Measurements from ENCODE around the gene CDH13.

Gene CDH13

DNA sequence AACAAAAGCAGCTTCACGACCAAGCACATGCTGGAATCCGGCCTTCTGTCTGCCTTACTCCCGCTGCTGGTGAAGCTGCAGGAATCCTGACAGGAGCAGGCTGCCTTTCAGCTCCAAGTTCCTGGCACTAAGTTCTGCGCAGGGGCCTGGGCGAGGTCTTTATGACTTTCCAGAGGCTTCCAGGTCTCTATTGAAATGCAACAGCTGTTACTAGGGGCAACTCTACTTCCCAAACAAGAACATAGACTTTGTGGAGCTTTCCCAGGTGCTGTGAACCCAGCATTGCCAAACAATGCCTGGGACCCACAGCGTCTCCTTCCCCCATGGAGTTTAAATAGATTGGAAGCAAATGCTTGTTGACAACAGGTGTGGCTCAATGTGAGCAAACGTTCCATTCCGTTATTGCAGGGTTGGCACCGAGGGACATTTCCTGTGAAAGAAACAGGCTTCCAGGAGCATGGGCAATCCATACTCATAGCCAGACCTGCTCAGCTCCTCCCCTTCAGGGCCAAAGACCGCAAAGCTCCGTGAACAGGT, 156.0 kb downstream of the CDH13 start:
- Histone ChIP-seq H3K27me3 (ENCODE audit: control insufficient read depth, insufficient read depth, low read length) (no peaks in the 10 kb centered on the region), H3K9me3 (ENCODE audit: control insufficient read depth, insufficient read depth, low read length) (no peaks in the 10 kb centered on the region), H3K4me3 (ENCODE audit: low read length) (no peak overlapping the region), H3K4me1 (ENCODE audit: control insufficient read depth, insufficient read depth, low read length) (peaks cover 4% of the 10 kb centered on the region; the same call in 1 of the 2 replicates), H3K36me3 (ENCODE audit: control insufficient read depth, insufficient read depth, low read length) (no peaks in the 10 kb centered on the region), H3K27ac (ENCODE audit: low read length) (no peak overlapping the region)
- no CpG with 5 or more reads among the region's 11 CpGs for WGBS (ENCODE audit: insufficient coverage, insufficient read length)
- DNase-seq (ENCODE audit: low read depth, low spot score), result no peak

DNA sequence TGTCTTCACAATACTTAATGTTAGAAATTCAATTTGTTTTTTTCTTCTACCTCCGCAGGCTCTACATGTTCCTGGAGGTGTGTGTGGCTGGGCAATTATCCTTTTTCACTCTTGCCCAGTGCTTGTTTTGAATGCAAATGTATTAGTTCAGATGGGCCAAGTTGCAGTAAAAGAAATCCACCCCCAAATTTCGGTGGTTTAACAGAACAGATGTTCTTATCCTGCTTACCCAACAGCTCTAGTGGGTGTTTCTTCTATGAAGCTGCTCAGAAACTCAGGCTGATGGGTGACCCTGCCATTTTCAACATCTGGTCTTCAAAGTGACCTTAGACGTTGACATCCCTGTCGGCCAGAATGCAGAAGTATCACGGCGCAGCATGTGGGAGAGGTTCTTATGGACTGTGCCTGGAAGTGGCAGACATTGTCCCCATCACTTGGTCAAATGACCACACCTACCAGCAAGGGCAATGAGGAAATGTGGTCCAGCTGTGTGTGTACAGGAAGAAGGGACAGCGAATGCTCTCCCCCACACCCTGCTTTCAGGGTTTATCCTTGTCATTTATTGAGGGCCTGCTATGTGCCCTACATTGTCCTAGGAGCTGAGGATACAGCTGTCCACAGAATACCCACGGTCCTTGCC, 157.3 kb downstream of the CDH13 start:
- H3K27ac ChIP-seq (ENCODE audit: low read length), result no peak overlapping the region
- peaks cover 4% of the 10 kb centered on the region; the same call in 1 of the 2 replicates for H3K4me1 ChIP-seq (ENCODE audit: control insufficient read depth, insufficient read depth, low read length)
- WGBS (ENCODE audit: insufficient coverage, insufficient read length), result no CpG with 5 or more reads among the region's 8 CpGs
- no peaks in the 10 kb centered on the region for H3K36me3 ChIP-seq (ENCODE audit: control insufficient read depth, insufficient read depth, low read length)
- no peaks in the 10 kb centered on the region for H3K9me3 ChIP-seq (ENCODE audit: control insufficient read depth, insufficient read depth, low read length)
- no peak for DNase-seq (ENCODE audit: low read depth, low spot score)
- H3K4me3 ChIP-seq (ENCODE audit: low read length), result no peak overlapping the region
- H3K27me3 ChIP-seq (ENCODE audit: control insufficient read depth, insufficient read depth, low read length), result no peaks in the 10 kb centered on the region

DNA sequence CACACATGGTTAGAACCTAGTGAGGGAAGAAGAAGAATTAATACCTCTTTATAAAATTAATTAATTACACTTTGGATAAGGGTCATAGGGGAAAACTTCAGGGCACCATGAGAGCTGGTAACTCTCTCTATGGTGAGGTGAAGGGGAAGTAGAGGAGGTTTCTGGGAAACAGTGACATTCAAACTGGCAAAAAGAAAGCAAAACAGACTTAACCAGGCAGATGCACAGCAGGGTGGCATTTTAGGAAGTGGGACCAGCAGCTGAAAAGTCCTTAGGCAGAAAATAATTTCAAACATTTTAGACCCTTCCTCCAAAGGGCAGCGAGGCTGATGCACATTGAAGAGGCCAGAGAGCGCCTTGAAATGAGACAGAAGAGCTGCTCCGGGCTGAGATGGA, 157.8 kb downstream of the CDH13 start:
- H3K4me1 ChIP-seq (ENCODE audit: control insufficient read depth, insufficient read depth, low read length), result peaks cover 4% of the 10 kb centered on the region; the same call in 1 of the 2 replicates
- H3K27me3 ChIP-seq (ENCODE audit: control insufficient read depth, insufficient read depth, low read length), result no peaks in the 10 kb centered on the region
- no CpG with 5 or more reads among the region's 3 CpGs for WGBS (ENCODE audit: insufficient coverage, insufficient read length)
- DNase-seq (ENCODE audit: low read depth, low spot score), result no peak
- H3K36me3 ChIP-seq (ENCODE audit: control insufficient read depth, insufficient read depth, low read length), result no peaks in the 10 kb centered on the region
- no peak overlapping the region for H3K27ac ChIP-seq (ENCODE audit: low read length)
- H3K9me3 ChIP-seq (ENCODE audit: control insufficient read depth, insufficient read depth, low read length), result no peaks in the 10 kb centered on the region
- H3K4me3 ChIP-seq (ENCODE audit: low read length), result no peak overlapping the region

DNA sequence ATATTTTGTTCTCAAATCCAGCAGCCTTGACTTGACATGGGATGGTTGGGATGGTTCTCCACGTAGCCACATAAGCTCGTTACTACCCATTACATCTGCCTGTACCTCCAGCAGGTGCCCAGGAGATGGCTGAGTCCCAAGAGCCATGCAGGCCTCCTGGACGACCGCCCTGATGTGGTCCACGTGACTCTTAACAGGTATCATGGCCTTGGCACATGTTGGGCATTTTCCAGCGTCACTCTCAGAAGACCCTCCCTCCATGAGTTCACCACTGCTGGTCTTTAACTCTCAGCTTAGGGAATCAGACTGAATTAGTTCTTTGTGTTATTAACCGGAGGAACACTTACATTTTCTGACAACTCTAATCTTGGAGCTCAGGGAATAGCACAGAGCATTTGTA, 161.5 kb downstream of the CDH13 start:
- DNase-seq (ENCODE audit: low read depth, low spot score), result no peak
- no CpG with 5 or more reads among the region's 7 CpGs for WGBS (ENCODE audit: insufficient coverage, insufficient read length)
- H3K27me3 ChIP-seq (ENCODE audit: control insufficient read depth, insufficient read depth, low read length), result no peaks in the 10 kb centered on the region

DNA sequence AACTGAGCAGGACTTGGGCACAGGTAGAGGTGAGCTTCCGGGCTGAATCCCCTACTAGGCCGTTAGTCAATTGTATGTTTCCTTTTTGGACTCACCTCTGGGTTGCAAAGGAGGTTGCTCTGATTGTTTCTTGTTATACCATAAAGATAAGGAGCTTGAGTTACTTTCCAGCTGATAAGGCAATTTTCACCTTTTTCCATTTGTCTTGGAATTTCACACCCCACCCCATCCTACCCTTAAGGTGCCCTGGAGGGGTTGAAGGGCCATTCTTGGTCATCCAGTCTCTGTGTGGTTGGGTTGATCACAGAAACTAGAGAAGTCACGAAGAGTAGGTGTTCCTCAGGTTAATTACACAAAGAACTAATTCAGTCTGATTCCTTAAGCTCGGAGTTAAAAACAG, 162.2 kb downstream of the CDH13 start:
- Histone ChIP-seq H3K27me3 (ENCODE audit: control insufficient read depth, insufficient read depth, low read length) (no peaks in the 10 kb centered on the region), H3K4me3 (ENCODE audit: low read length) (no peak overlapping the region), H3K4me1 (ENCODE audit: control insufficient read depth, insufficient read depth, low read length) (no peaks in the 10 kb centered on the region), H3K36me3 (ENCODE audit: control insufficient read depth, insufficient read depth, low read length) (no peaks in the 10 kb centered on the region), H3K9me3 (ENCODE audit: control insufficient read depth, insufficient read depth, low read length) (no peaks in the 10 kb centered on the region), H3K27ac (ENCODE audit: low read length) (no peak overlapping the region)
- no peak for DNase-seq (ENCODE audit: low read depth, low spot score)
- no CpG with 5 or more reads among the region's 4 CpGs for WGBS (ENCODE audit: insufficient coverage, insufficient read length)

More for the DNA sequence above, 161.5 kb downstream of the CDH13 start:
- Histone ChIP-seq H3K4me1 (ENCODE audit: control insufficient read depth, insufficient read depth, low read length) (no peaks in the 10 kb centered on the region; the same call in 1 of the 2 replicates), H3K9me3 (ENCODE audit: control insufficient read depth, insufficient read depth, low read length) (no peaks in the 10 kb centered on the region), H3K4me3 (ENCODE audit: low read length) (no peak overlapping the region), H3K27ac (ENCODE audit: low read length) (no peak overlapping the region), H3K36me3 (ENCODE audit: control insufficient read depth, insufficient read depth, low read length) (no peaks in the 10 kb centered on the region)

DNA sequence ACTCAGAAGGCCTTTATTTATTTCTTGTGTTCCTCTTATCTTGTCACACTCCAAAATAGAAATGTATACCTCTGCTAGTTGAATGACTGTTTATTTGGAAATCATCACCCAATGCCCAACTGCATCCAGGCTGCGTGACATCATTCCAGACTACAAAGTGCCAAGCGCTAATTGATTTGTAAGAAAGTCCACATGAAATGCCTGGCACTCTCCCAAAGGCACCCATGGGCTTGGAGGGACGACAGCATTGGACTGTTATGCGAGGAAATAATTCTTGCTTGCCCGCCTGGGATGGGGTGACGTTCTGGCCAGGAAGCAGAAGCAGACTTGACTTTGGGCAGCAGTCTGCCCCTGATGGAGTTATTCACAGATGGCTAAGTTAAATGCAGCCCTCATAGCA, 165.9 kb downstream of the CDH13 start:
- no CpG with 5 or more reads among the region's 6 CpGs for WGBS (ENCODE audit: insufficient coverage, insufficient read length)
- Histone ChIP-seq H3K9me3 (ENCODE audit: control insufficient read depth, insufficient read depth, low read length) (no peaks in the 10 kb centered on the region), H3K36me3 (ENCODE audit: control insufficient read depth, insufficient read depth, low read length) (no peaks in the 10 kb centered on the region), H3K4me1 (ENCODE audit: control insufficient read depth, insufficient read depth, low read length) (no peaks in the 10 kb centered on the region), H3K27me3 (ENCODE audit: control insufficient read depth, insufficient read depth, low read length) (no peaks in the 10 kb centered on the region), H3K27ac (ENCODE audit: low read length) (no peak overlapping the region), H3K4me3 (ENCODE audit: low read length) (no peak overlapping the region)
- no peak for DNase-seq (ENCODE audit: low read depth, low spot score)

DNA sequence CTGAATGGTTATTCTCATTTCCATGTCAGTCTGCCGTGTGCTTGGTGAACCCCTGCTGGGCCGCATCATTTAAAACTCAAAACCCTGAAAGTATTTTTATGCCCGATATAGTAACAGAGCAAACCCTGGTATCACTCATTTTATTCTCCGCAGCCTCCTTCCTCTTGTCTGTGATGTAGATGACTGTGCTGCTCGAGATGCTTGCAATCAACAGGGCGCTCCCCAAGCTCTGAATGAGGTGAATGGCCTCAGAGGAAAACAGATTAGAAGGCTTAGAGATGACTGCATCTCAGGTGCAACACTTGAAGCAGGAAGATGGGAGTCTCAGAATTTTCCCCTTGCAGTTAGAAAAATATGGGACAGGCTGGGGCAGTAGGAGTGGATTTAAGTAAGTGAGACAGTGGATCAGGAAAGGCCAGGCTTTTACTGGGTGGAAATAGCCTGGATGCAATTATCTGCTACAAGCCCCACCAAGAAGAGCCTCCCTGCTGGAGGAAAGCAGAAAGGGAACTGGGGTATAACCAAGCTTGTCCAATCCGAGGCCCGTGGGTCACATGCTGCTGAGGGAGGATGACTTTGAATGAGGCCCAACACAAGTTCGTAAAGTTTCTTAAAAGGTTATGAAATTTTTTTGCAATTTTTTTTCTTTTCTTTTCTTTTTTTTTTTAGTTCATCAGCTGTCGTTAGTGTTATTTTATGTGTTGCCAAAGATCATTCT, 166.9 kb downstream of the CDH13 start:
- Histone ChIP-seq H3K4me1 (ENCODE audit: control insufficient read depth, insufficient read depth, low read length) (no peaks in the 10 kb centered on the region), H3K36me3 (ENCODE audit: control insufficient read depth, insufficient read depth, low read length) (no peaks in the 10 kb centered on the region), H3K27me3 (ENCODE audit: control insufficient read depth, insufficient read depth, low read length) (no peaks in the 10 kb centered on the region), H3K4me3 (ENCODE audit: low read length) (no peak overlapping the region), H3K9me3 (ENCODE audit: control insufficient read depth, insufficient read depth, low read length) (no peaks in the 10 kb centered on the region), H3K27ac (ENCODE audit: low read length) (no peak overlapping the region)
- no peak for DNase-seq (ENCODE audit: low read depth, low spot score)
- WGBS (ENCODE audit: insufficient coverage, insufficient read length), result no CpG with 5 or more reads among the region's 10 CpGs

DNA sequence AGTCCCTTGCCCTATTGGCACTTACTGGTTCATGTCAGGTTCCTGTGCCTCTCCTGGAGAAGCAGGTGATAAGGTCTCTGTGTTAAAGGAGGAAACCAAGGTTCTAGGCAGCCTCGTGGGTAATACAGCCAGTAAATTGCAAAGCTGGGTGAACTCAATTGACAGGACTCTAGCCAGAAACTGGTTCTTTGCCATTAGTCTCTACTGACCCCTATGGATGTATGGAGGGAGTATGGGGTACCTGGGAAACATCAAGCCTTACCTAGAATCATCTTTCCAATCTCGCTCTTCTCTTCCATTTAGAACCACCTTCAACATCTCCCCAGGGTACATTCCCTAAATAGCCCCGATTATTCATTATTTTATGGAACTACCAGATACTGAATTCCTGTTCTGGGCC, 169.3 kb downstream of the CDH13 start:
- DNase-seq (ENCODE audit: low read depth, low spot score), result no peak
- no peaks in the 10 kb centered on the region for H3K9me3 ChIP-seq (ENCODE audit: control insufficient read depth, insufficient read depth, low read length)
- no peak overlapping the region for H3K4me3 ChIP-seq (ENCODE audit: low read length)
- H3K36me3 ChIP-seq (ENCODE audit: control insufficient read depth, insufficient read depth, low read length), result no peaks in the 10 kb centered on the region
- no peak overlapping the region for H3K27ac ChIP-seq (ENCODE audit: low read length)
- H3K4me1 ChIP-seq (ENCODE audit: control insufficient read depth, insufficient read depth, low read length), result no peaks in the 10 kb centered on the region
- no CpG with 5 or more reads among the region's 3 CpGs for WGBS (ENCODE audit: insufficient coverage, insufficient read length)
- H3K27me3 ChIP-seq (ENCODE audit: control insufficient read depth, insufficient read depth, low read length), result no peaks in the 10 kb centered on the region

DNA sequence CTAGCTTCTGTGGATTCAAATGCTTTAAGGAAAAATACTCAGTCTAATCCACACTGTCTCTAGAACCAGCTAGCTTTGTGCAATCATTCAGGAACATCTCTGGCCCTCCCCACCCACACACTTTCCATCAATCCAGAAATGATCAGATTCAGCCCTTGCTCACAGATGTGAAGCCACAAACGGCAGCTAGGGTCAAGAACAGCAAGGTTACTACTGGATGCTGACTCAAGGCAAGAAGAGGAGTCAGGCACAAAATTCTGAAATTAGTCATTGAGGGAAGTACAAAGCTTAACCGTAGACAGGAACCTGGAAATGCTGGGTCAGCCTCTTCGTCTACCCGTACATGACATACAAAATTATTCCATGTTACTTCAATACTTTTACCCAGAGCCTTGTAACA, 174.6 kb downstream of the CDH13 start:
- no peaks in the 10 kb centered on the region for H3K9me3 ChIP-seq (ENCODE audit: control insufficient read depth, insufficient read depth, low read length)
- no CpG with 5 or more reads among the region's 4 CpGs for WGBS (ENCODE audit: insufficient coverage, insufficient read length)

DNA sequence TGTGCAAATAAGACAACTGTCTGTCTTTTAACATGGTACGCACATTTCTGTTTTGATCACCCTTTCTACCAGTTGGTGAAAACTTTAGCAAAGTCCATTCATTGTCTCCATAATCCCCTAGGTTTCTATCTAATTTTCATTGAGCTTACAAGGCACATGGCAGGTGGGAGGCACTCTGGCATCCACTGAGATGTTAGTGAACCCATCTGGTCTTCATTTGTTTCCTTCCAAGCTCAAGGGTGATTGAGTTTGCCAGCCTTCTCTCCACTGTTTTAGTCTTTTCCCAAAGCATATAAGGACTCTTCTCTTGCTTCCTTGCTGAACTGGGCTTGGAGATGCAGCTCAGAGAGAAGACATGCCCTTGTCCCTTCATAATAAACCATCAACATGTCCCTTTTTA, 179.1 kb downstream of the CDH13 start:
- Histone ChIP-seq H3K27me3 (ENCODE audit: control insufficient read depth, insufficient read depth, low read length) (no peaks in the 10 kb centered on the region), H3K4me3 (ENCODE audit: low read length) (no peak overlapping the region), H3K36me3 (ENCODE audit: control insufficient read depth, insufficient read depth, low read length) (no peaks in the 10 kb centered on the region), H3K4me1 (ENCODE audit: control insufficient read depth, insufficient read depth, low read length) (no peaks in the 10 kb centered on the region), H3K9me3 (ENCODE audit: control insufficient read depth, insufficient read depth, low read length) (no peaks in the 10 kb centered on the region), H3K27ac (ENCODE audit: low read length) (no peak overlapping the region)
- no CpG with 5 or more reads among the region's 1 CpG for WGBS (ENCODE audit: insufficient coverage, insufficient read length)
- no peak for DNase-seq (ENCODE audit: low read depth, low spot score)

More for the DNA sequence above, 174.6 kb downstream of the CDH13 start:
- no peak for DNase-seq (ENCODE audit: low read depth, low spot score)
- no peaks in the 10 kb centered on the region for H3K27me3 ChIP-seq (ENCODE audit: control insufficient read depth, insufficient read depth, low read length)
- H3K27ac ChIP-seq (ENCODE audit: low read length), result no peak overlapping the region
- H3K4me3 ChIP-seq (ENCODE audit: low read length), result no peak overlapping the region
- H3K4me1 ChIP-seq (ENCODE audit: control insufficient read depth, insufficient read depth, low read length), result no peaks in the 10 kb centered on the region
- no peaks in the 10 kb centered on the region for H3K36me3 ChIP-seq (ENCODE audit: control insufficient read depth, insufficient read depth, low read length)
